Ishikawa (cell line): ENCODE data around the gene CACNA1C.

Experiments used
- CEBPB ChIP-seq: IDR thresholded peaks from 2 replicates; pipeline ENCODE4 v1.6.1; 2012
- CREB1 ChIP-seq: IDR thresholded peaks from 2 replicates; pipeline ENCODE4 v1.6.1; 2012; ENCODE audit warnings: low read depth
- EGR1 ChIP-seq: IDR thresholded peaks from 2 replicates; pipeline ENCODE4 v1.6.1; 2012
- EP300 ChIP-seq: IDR thresholded peaks from 2 replicates; pipeline ENCODE4 v1.6.1; 2012; ENCODE audit warnings: borderline replicate concordance
- FOXM1 ChIP-seq: IDR thresholded peaks from 2 replicates; pipeline ENCODE4 v1.6.1; 2012; ENCODE audit warnings: low read depth, borderline replicate concordance
- NFIC ChIP-seq: IDR thresholded peaks from 2 replicates; pipeline ENCODE4 v1.6.1; 2012
- RAD21 ChIP-seq: IDR thresholded peaks from 2 replicates; pipeline ENCODE4 v1.6.1; 2012; ENCODE audit warnings: low read depth
- TAF1 ChIP-seq: IDR thresholded peaks from 2 replicates; pipeline ENCODE4 v1.6.1; 2012; ENCODE audit warnings: low read depth, mild to moderate bottlenecking
- TCF12 ChIP-seq: IDR thresholded peaks from 2 replicates; pipeline ENCODE4 v1.6.1; 2012; ENCODE audit warnings: low read depth
- TEAD4 ChIP-seq: IDR thresholded peaks from 2 replicates; pipeline ENCODE4 v1.6.1; 2012
- YY1 ChIP-seq: IDR thresholded peaks from 2 replicates; pipeline ENCODE4 v1.6.1; 2012; ENCODE audit warnings: low read depth
- ZBTB7A ChIP-seq: IDR thresholded peaks from 2 replicates; pipeline ENCODE4 v1.6.1; 2012; ENCODE audit warnings: low read depth
- TF ChIP-seq, protein P1 (sequence below): IDR thresholded peaks from 2 replicates; pipeline ENCODE4 v1.6.1; 2012
- TF ChIP-seq, protein P2 (sequence below): IDR thresholded peaks from 2 replicates; pipeline ENCODE4 v1.6.1; 2012; ENCODE audit warnings: low read depth, mild to moderate bottlenecking
- TF ChIP-seq, protein P3 (sequence below): IDR thresholded peaks from 2 replicates; pipeline ENCODE4 v1.6.1; 2012

Gene CACNA1C

DNA sequence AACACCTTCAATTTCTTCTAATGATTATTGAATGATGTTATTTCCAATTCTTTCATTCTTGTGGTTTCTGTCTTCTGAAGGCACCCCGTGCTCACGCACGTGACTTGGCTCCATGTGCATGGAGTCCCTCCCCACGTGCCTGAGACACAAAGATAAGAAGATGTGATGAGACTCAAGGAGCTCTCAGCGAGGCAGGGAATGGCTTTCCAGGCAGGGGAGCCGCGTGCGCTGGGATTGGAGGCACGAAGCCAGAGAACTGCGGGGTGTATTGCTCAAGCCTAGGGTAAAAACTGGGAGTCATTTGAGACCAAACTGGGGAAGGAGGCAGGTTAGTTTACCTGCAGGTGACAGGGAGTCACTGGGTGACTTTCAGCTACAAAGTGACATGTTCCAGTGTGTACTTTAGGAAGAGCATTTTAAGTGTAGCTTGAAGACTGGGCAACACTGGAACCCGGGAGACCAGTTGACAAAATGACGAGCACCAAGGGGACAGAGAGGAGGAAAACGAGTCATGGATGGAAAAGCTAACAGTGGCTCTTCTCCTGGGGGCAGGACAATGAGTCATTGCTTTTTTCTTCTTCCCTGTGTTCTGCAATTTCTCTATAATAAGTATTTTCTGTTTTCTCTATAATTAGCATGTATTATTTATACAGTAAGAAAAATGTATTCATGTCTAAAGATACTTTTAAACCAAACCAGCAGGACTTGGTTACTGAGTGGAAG, 430.3 kb downstream of the CACNA1C start:
- TF ChIP-seq, protein P1, sequence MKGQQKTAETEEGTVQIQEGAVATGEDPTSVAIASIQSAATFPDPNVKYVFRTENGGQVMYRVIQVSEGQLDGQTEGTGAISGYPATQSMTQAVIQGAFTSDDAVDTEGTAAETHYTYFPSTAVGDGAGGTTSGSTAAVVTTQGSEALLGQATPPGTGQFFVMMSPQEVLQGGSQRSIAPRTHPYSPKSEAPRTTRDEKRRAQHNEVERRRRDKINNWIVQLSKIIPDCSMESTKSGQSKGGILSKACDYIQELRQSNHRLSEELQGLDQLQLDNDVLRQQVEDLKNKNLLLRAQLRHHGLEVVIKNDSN, result no peak
- no peak for TF ChIP-seq TEAD4
- no peak for TF ChIP-seq FOXM1
- no peak for TF ChIP-seq RAD21
- TF ChIP-seq, protein P2, sequence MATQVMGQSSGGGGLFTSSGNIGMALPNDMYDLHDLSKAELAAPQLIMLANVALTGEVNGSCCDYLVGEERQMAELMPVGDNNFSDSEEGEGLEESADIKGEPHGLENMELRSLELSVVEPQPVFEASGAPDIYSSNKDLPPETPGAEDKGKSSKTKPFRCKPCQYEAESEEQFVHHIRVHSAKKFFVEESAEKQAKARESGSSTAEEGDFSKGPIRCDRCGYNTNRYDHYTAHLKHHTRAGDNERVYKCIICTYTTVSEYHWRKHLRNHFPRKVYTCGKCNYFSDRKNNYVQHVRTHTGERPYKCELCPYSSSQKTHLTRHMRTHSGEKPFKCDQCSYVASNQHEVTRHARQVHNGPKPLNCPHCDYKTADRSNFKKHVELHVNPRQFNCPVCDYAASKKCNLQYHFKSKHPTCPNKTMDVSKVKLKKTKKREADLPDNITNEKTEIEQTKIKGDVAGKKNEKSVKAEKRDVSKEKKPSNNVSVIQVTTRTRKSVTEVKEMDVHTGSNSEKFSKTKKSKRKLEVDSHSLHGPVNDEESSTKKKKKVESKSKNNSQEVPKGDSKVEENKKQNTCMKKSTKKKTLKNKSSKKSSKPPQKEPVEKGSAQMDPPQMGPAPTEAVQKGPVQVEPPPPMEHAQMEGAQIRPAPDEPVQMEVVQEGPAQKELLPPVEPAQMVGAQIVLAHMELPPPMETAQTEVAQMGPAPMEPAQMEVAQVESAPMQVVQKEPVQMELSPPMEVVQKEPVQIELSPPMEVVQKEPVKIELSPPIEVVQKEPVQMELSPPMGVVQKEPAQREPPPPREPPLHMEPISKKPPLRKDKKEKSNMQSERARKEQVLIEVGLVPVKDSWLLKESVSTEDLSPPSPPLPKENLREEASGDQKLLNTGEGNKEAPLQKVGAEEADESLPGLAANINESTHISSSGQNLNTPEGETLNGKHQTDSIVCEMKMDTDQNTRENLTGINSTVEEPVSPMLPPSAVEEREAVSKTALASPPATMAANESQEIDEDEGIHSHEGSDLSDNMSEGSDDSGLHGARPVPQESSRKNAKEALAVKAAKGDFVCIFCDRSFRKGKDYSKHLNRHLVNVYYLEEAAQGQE, result no peak
- no peak for TF ChIP-seq TCF12
- no peak for TF ChIP-seq CREB1
- TF ChIP-seq EP300, result no peak
- TF ChIP-seq TAF1, result no peak
- TF ChIP-seq, protein P3, sequence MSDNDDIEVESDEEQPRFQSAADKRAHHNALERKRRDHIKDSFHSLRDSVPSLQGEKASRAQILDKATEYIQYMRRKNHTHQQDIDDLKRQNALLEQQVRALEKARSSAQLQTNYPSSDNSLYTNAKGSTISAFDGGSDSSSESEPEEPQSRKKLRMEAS, result no peak
- no peak for TF ChIP-seq ZBTB7A
- no peak for TF ChIP-seq YY1
- no peak for TF ChIP-seq NFIC

DNA sequence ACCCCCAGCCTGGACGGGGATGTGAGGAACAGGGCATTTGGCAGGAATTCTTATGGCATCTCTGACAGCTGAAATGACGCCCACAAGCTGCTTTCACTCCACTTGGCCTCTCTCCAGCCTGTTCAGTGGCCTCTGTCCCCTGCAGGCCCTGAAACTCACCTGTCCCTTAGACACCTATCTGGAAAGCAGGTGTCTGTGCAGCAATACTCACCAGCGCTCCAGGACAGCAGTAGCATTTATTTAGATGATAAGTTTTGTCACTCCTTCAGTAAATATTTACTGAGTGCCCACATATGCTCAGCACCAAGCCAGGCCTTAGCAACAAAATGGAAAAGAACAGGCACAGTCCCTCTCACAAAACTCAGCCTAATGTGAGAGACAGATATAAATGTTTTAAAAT, 430.9 kb downstream of the CACNA1C start:
- TF ChIP-seq, protein P1, result no peak
- TF ChIP-seq FOXM1 (no peak), YY1 (no peak), RAD21 (no peak), TEAD4 (no peak), EP300 (no peak)
- TF ChIP-seq, protein P2, result no peak

DNA sequence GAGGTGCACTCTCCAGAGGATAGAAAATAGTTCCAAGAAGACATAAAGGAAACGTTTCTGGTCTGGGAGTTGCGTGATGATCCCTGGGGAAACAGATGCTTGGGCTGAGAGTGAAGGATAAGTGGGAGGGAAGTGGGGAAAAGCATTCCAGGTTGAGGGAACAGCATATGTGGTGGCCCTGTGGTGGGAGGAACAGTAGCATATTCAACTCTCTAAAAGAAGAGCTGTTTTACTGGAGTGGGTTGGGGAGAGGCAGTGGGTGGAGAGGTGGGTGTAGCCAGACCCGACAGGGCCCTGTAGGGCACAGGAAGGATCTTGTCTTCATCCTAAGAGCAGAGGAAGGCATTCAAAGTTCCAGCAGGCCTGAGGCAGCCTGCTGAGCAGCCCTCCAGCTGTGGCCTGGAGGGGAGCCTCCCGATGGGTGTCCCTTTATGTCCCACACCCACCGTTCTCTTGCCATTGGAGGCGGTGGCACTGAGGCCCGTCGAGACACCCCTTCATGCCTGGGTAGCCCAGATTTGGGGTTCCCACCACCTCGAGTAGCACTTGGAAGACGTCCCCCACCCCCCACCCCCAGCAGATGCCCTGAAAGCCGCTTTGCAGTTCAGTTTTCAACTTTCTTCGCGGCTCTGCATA, 431.5 kb downstream of the CACNA1C start:
- TF ChIP-seq TAF1, result no peak
- no peak for TF ChIP-seq FOXM1
- no peak for TF ChIP-seq CREB1
- TF ChIP-seq RAD21, result no peak
- TF ChIP-seq EGR1, result no peak
- TF ChIP-seq EP300, result no peak
- TF ChIP-seq, protein P3, result no peak

DNA sequence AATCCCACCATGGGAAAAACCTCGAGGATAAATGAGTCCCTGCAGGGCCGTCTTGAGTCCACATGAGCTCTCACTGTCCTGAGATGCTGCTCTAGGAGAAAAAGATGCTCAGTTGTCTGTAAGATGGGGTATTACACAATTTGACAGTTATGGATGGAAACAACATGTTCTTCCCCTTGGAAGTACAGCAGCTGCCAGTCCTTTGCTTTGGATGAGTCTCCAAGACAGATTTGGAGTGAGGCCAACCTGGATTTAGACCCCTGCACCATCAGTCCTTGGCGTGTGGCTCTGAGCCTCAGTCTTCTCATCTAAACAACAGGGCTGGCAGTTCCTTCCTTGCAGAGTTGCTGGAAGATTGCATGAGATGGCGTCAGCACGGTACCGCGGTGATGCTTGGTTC, 432.9 kb downstream of the CACNA1C start:
- TF ChIP-seq, protein P1, result no peak
- no peak for TF ChIP-seq EP300
- TF ChIP-seq, protein P3, result no peak
- TF ChIP-seq FOXM1, result no peak
- TF ChIP-seq TEAD4, result no peak
- no peak for TF ChIP-seq TCF12
- no peak for TF ChIP-seq EGR1
- no peak for TF ChIP-seq ZBTB7A
- TF ChIP-seq, protein P2, result no peak
- TF ChIP-seq NFIC, result no peak
- TF ChIP-seq CREB1, result no peak
- TF ChIP-seq RAD21, result no peak
- TF ChIP-seq TAF1, result no peak
- TF ChIP-seq CEBPB, result no peak
